Activated CD8-positive, alpha-beta T cell treated with anti-CD3 and anti-CD28 coated beads for 36 hours (primary cell): ENCODE data around the gene TRIM39. TPM values are rescaled to one million over a fixed set of nuclear protein-coding genes. Genes with fewer than 3 reads are reported as not detected.

Experiments used
- ATAC-seq: fragments of 200-7000 bp; cut with Tn5 transposase; one replicate; pipeline ENCODE4 v1.10.0; 2021; ENCODE audit warnings: mild to moderate bottlenecking, moderate library complexity
- CTCF ChIA-PET: fragments of 350-600 bp; sonication (Branson Sonifier 250); formaldehyde crosslinking; loops from one replicate; lab custom pipeline; 2021; ENCODE audit warnings: antibody characterized with exemption; lab: Charles Lee
- POLR2A ChIA-PET: fragments of 350-600 bp; sonication (Branson Sonifier 250); formaldehyde crosslinking; loops from one replicate; lab custom pipeline; 2021; ENCODE audit warnings: antibody characterized with exemption; lab: Charles Lee
- DNase-seq: peaks from one replicate; pipeline ENCODE4 v3.0.0-alpha.2; 2020
- H3K27ac Mint-ChIP-seq: one replicate; pipeline ENCODE4 v1.8.0; 2021; ENCODE audit warnings: mild to moderate bottlenecking, mixed read lengths
- H3K27me3 Mint-ChIP-seq: one replicate; pipeline ENCODE4 v1.8.0; 2021; ENCODE audit warnings: mixed read lengths
- H3K36me3 Mint-ChIP-seq: one replicate; pipeline ENCODE4 v1.8.0; 2021; ENCODE audit warnings: low read depth, mixed read lengths
- H3K4me1 Mint-ChIP-seq: one replicate; pipeline ENCODE4 v1.8.0; 2021; ENCODE audit warnings: low read depth, mixed read lengths
- H3K4me3 Mint-ChIP-seq: one replicate; pipeline ENCODE4 v1.8.0; 2021; ENCODE audit warnings: mild to moderate bottlenecking, moderate library complexity, mixed read lengths
- H3K9me3 Mint-ChIP-seq: one replicate; pipeline ENCODE4 v1.8.0; 2021; ENCODE audit warnings: mixed read lengths
- intact Hi-C: fragments of 100-400 bp; cut with micrococcal nuclease; formaldehyde crosslinking; loops from one replicate; pipeline ENCODE4 v1.10.0; 2022
- total RNA-seq, 2 experiments: library from RNA; stranded (reverse); gene quantifications; one replicate each; pipeline ENCODE4 v1.2.3, GENCODE V29; 2021
- TF ChIP-seq, protein P1 (sequence below): fragments of 200-600 bp; IDR thresholded peaks from one replicate; pipeline ENCODE4 v1.8.0; 2022; ENCODE audit warnings: antibody characterized with exemption, mild to moderate bottlenecking

TRIM39 gene
- total RNA-seq, 2 experiments from 2014 or later, result 21.6 to 22.3 TPM

DNA sequence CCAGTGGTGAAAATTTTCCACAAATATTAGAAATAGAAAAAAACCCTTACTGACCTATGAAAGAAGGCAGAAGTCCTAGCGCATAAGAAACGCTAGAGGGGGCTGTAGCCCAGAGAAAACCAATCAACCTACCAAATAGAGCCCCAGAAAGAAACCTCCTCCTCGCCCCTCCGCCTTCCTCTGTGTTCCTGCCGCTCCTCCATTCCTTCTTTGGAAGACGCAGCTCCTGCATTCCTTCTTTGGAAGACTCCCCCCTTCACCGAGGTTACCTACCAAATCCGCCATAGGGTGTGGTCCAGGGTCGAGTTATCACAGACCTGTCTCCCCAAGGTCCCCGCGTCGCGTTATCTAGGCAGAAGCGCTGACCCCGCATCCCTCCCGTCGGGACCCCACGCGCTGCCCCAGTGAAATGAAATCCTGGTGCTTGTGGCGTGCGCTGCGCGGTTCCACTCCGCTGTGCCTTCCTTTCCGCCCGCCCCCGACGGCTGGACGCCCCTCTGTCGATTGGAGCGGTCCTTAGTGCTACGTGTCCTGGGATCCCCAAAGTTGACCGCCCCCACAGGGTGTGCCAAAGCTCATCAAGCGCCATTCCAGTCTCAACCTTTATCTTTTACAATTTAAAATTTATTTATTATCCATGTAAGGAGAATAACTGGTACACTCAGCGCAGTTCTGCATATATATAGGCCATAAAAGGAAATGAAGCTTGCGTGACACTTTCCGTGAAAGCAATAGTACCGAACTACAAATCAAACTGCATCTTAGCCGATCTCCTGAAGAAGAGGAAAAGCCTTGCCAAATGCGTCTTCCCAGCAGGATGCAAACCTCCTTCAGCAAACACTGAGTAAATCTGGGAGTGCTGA is 31.2 kb downstream of the TRIM39 start:
- Mint-ChIP-seq H3K4me1 (peaks cover 1% of the 10 kb centered on the region), H3K27ac (no peak overlapping the region), H3K27me3 (peaks cover 41% of the 10 kb centered on the region), H3K36me3 (no peaks in the 10 kb centered on the region), H3K4me3 (peak overlapping the region; percentile 75), H3K9me3 (no peaks in the 10 kb centered on the region)
- ATAC-seq, result peak; percentile 88
- CTCF ChIA-PET, result interaction anchor here (0.7 to 3.1 kb wide), 27 partner anchors 9 to 253 kb away, joined by 3 to 22 read pairs (median 3); partner anchors contain the start of gene RPP21
- DNase-seq, result peak; percentile 74
- TF ChIP-seq, protein P1, sequence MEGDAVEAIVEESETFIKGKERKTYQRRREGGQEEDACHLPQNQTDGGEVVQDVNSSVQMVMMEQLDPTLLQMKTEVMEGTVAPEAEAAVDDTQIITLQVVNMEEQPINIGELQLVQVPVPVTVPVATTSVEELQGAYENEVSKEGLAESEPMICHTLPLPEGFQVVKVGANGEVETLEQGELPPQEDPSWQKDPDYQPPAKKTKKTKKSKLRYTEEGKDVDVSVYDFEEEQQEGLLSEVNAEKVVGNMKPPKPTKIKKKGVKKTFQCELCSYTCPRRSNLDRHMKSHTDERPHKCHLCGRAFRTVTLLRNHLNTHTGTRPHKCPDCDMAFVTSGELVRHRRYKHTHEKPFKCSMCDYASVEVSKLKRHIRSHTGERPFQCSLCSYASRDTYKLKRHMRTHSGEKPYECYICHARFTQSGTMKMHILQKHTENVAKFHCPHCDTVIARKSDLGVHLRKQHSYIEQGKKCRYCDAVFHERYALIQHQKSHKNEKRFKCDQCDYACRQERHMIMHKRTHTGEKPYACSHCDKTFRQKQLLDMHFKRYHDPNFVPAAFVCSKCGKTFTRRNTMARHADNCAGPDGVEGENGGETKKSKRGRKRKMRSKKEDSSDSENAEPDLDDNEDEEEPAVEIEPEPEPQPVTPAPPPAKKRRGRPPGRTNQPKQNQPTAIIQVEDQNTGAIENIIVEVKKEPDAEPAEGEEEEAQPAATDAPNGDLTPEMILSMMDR, result peak; percentile 87
- POLR2A ChIA-PET, result interaction anchor here (0.9 to 1.5 kb wide), 2 partner anchors 32 to 35 kb away, joined by 3 read pairs; partner anchors contain the start of gene TRIM39
- intact Hi-C loops, result loop anchor here (2.0 kb wide), 1 partner anchor 39 kb away; no protein-coding TSS in a partner anchor

DNA sequence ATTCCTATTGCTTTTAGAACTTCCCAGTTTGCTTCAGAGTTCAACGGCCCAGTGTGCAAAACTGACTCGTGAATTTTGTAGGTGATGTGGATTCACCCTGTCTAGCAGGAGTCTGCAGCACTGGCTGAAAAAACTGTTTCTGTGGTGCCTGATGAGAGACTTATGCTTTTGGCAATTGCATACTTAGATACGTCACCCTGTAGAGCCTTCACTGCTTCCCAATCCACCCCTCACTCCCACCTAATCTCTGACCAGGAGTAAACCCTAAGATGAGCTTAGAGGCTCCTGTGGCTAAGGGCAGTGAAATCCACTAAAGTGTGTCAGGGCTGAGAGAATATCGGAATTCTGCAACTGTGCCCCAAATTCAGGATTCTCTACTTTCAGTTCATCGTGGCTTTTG is 32.5 kb downstream of the TRIM39 start:
- no peaks in the 10 kb centered on the region for H3K9me3 Mint-ChIP-seq
- CTCF ChIA-PET, result interaction anchor here (0.9 to 3.1 kb wide), 16 partner anchors 9 to 228 kb away, joined by 3 to 22 read pairs (median 7); partner anchors contain the start of gene RPP21
- no peak for ATAC-seq
- no peaks in the 10 kb centered on the region for H3K36me3 Mint-ChIP-seq
- peaks cover 49% of the 10 kb centered on the region for H3K27me3 Mint-ChIP-seq
- TF ChIP-seq, protein P1, result no peak
- intact Hi-C loops, result loop anchor here (2.0 kb wide), 1 partner anchor 38 kb away; no protein-coding TSS in a partner anchor
- H3K4me3 Mint-ChIP-seq, result no peak overlapping the region
- no peak overlapping the region for H3K27ac Mint-ChIP-seq
- DNase-seq, result no peak
- peaks cover 1% of the 10 kb centered on the region for H3K4me1 Mint-ChIP-seq
- POLR2A ChIA-PET, result interaction anchor here (0.9 to 1.1 kb wide), 2 partner anchors 33 to 37 kb away, joined by 3 to 5 read pairs; partner anchors contain the start of gene TRIM39

DNA sequence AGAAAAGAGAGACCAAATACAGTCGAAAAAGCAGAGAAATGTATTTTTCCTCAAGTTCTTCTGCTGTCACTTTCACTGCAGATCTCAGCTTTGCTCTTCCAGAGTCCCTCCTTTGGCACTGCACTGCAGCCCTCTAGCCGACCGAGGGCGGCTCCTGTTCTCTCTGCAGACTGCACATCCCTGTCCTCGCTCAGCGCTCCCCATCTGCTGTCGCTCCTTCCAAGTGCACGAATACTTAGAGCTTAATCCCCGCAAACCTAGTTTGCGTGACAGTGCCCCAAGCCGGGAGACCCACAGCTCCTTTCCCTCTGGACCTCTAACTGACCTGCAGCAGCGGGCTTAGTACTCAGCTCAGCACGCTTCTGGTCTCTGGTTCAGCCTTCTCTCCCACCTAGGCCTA is 33.4 kb downstream of the TRIM39 start:
- no peak overlapping the region for H3K27ac Mint-ChIP-seq
- H3K27me3 Mint-ChIP-seq, result peaks cover 53% of the 10 kb centered on the region
- peaks cover 1% of the 10 kb centered on the region for H3K4me1 Mint-ChIP-seq
- no peaks in the 10 kb centered on the region for H3K9me3 Mint-ChIP-seq
- TF ChIP-seq, protein P1, result no peak
- intact Hi-C loops, result no loop called here
- no peak overlapping the region for H3K4me3 Mint-ChIP-seq
- ChIA-PET CTCF (interaction anchor here (0.8 to 3.1 kb wide), 6 partner anchors 8 to 122 kb away, joined by 3 to 18 read pairs (median 4); no protein-coding TSS in a partner anchor), POLR2A (no interaction called here)
- no peak for DNase-seq
- no peak for ATAC-seq
- no peaks in the 10 kb centered on the region for H3K36me3 Mint-ChIP-seq

DNA sequence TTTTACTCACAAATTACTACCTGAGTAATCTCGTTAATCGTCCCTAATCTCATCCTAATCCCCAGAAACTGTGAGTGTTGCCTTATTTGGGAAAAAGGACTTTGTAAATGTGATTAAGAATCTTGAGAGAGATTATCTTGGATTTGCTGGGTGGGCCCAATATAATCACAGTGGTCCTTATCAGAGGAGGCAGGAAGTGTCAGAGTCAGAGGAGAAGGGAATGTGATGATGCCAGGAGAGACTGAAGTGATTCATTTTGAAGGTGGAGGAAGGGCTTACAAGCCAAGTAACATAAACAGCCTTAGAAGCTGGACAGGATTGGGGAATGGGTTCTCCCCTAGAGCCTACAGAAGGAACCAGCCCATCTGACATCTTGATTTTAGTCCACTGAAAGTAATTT is 34.9 kb downstream of the TRIM39 start:
- CTCF ChIA-PET, result no interaction called here
- ATAC-seq, result no peak
- peaks cover 65% of the 10 kb centered on the region for H3K27me3 Mint-ChIP-seq

More for the DNA sequence above, 34.9 kb downstream of the TRIM39 start:
- no peaks in the 10 kb centered on the region for H3K9me3 Mint-ChIP-seq
- peaks cover 1% of the 10 kb centered on the region for H3K4me1 Mint-ChIP-seq
- POLR2A ChIA-PET, result no interaction called here
- TF ChIP-seq, protein P1, result no peak
- H3K4me3 Mint-ChIP-seq, result no peak overlapping the region
- H3K27ac Mint-ChIP-seq, result no peak overlapping the region
- intact Hi-C loops, result no loop called here
- DNase-seq, result no peak
- no peaks in the 10 kb centered on the region for H3K36me3 Mint-ChIP-seq
